ENCODE results near the gene SLC35C1.

- no peak for TF ChIP-seq CTCF (IDR thresholded peaks at IDR 0.05)
- no peak for TF ChIP-seq EP300 (IDR thresholded peaks at IDR 0.05; ENCODE audit: low read depth)
- no peak for TF ChIP-seq POLR2A (IDR thresholded peaks at IDR 0.05)
Observed at GRCh38 chr11:45778341-45778740, 26.6 kb upstream of the SLC35C1 start.
